ENCODE results near the gene IFNE. TPM values are rescaled to one million over a fixed set of nuclear protein-coding genes. Genes with fewer than 3 reads are reported as not detected.
A peak's percentile ranks its signal among the peaks of the same experiment; 100 is the strongest.

Gene IFNE
- total and polyA plus RNA-seq, 11 donors, result 0.68 TPM; not detected in 10

GRCh38 chr9:21491756-21492155 is 9.6 kb upstream of the IFNE start:
- Histone ChIP-seq H3K4me1 (no peaks in the 10 kb centered on the region), H3K27me3 (peaks cover 0 to 3% (median 0%) of the 10 kb centered on the region in 9 donors), H3K36me3 (no peaks in the 10 kb centered on the region), H3K9me3 (no peaks in the 10 kb centered on the region), H3K4me3 (no peak overlapping the region), H3K27ac (no peak overlapping the region)
- intact Hi-C loops (cut with DNase I), result no loop called here
- 36 to 51% (median 43%) methylated on average over 1 of the region's 1 CpG for WGBS, 4 donors
- DNase-seq (no peak), ATAC-seq (no peak)
- TF ChIP-seq POLR2A (IDR thresholded peaks at IDR 0.05) (no peak), CTCF (IDR thresholded peaks at IDR 0.05) (peak in 1 of 12 donors; percentile 6)

- H3K4me1 ChIP-seq, result peaks cover 0 to 5% (median 0%) of the 10 kb centered on the region in 12 donors
- 28 to 49% (median 41%) methylated on average over 1 of the region's 1 CpG for WGBS, 4 donors
- H3K27me3 ChIP-seq, result no peaks in the 10 kb centered on the region
- TF ChIP-seq POLR2A (IDR thresholded peaks at IDR 0.05), result no peak
- TF ChIP-seq CTCF (IDR thresholded peaks at IDR 0.05), result no peak
- DNase-seq (no peak), ATAC-seq (no peak)
- peak overlapping the region in 1 of 12 donors; percentile 42 for H3K27ac ChIP-seq
- peaks cover 0 to 13% (median 0%) of the 10 kb centered on the region in 12 donors for H3K9me3 ChIP-seq
- no peaks in the 10 kb centered on the region for H3K36me3 ChIP-seq
- no peak overlapping the region for H3K4me3 ChIP-seq
- intact Hi-C loops (cut with DNase I), result no loop called here
Measured at GRCh38 chr9:21481470-21482056, 550 bp downstream of the IFNE start.

- DNase-seq, result no peak
Measured at GRCh38 chr9:21479152-21479702, 2.9 kb downstream of the IFNE start.

More at GRCh38 chr9:21479152-21479702, 2.9 kb downstream of the IFNE start:
- Histone ChIP-seq H3K4me3 (no peak overlapping the region), H3K36me3 (no peaks in the 10 kb centered on the region), H3K4me1 (peaks cover 0 to 5% (median 0%) of the 10 kb centered on the region in 12 donors), H3K27ac (no peak overlapping the region), H3K9me3 (peaks cover 0 to 3% (median 0%) of the 10 kb centered on the region in 12 donors), H3K27me3 (no peaks in the 10 kb centered on the region)
- 58 to 68% (median 65%) methylated on average over 8 of the region's 8 CpGs for WGBS, 4 donors
- TF ChIP-seq CTCF (IDR thresholded peaks at IDR 0.05) (no peak), POLR2A (IDR thresholded peaks at IDR 0.05) (no peak)
- intact Hi-C loops (cut with DNase I), result no loop called here
- ATAC-seq, result no peak
